ENCODE measurements around the gene TRAK2. TPM values are rescaled to one million over a fixed set of nuclear protein-coding genes. Genes with fewer than 3 reads are reported as not detected.

TRAK2 gene
- total and polyA plus RNA-seq, 9 of the 15 experiments (the other 6 are each of a cell fraction or from before 2014, with no cell fraction given), result 3.4 to 10.4 (median 7.3) TPM

- TF ChIP-seq, protein P1, sequence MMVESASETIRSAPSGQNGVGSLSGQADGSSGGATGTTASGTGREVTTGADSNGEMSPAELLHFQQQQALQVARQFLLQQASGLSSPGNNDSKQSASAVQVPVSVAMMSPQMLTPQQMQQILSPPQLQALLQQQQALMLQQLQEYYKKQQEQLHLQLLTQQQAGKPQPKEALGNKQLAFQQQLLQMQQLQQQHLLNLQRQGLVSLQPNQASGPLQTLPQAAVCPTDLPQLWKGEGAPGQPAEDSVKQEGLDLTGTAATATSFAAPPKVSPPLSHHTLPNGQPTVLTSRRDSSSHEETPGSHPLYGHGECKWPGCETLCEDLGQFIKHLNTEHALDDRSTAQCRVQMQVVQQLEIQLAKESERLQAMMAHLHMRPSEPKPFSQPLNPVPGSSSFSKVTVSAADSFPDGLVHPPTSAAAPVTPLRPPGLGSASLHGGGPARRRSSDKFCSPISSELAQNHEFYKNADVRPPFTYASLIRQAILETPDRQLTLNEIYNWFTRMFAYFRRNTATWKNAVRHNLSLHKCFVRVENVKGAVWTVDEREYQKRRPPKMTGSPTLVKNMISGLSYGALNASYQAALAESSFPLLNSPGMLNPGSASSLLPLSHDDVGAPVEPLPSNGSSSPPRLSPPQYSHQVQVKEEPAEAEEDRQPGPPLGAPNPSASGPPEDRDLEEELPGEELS (CRISPR knock-in tag; IDR thresholded peaks at IDR 0.05; ENCODE audit: borderline replicate concordance), result no peak
- TF ChIP-seq YBX1 (IDR thresholded peaks at IDR 0.05), result no peak
- TF ChIP-seq, protein P2, sequence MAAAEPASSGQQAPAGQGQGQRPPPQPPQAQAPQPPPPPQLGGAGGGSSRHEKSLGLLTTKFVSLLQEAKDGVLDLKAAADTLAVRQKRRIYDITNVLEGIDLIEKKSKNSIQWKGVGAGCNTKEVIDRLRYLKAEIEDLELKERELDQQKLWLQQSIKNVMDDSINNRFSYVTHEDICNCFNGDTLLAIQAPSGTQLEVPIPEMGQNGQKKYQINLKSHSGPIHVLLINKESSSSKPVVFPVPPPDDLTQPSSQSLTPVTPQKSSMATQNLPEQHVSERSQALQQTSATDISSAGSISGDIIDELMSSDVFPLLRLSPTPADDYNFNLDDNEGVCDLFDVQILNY (CRISPR knock-in tag; IDR thresholded peaks at IDR 0.05), result no peak
- TF ChIP-seq TAF7 (tag; IDR thresholded peaks at IDR 0.05), result no peak
- no peak for TF ChIP-seq FOXP1 (CRISPR knock-in tag; IDR thresholded peaks at IDR 0.05)
- TF ChIP-seq, protein P3, sequence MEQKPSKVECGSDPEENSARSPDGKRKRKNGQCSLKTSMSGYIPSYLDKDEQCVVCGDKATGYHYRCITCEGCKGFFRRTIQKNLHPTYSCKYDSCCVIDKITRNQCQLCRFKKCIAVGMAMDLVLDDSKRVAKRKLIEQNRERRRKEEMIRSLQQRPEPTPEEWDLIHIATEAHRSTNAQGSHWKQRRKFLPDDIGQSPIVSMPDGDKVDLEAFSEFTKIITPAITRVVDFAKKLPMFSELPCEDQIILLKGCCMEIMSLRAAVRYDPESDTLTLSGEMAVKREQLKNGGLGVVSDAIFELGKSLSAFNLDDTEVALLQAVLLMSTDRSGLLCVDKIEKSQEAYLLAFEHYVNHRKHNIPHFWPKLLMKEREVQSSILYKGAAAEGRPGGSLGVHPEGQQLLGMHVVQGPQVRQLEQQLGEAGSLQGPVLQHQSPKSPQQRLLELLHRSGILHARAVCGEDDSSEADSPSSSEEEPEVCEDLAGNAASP (IDR thresholded peaks at IDR 0.05), result no peak
- TF ChIP-seq ATF1 (CRISPR knock-in tag; IDR thresholded peaks at IDR 0.05), result no peak
- TF ChIP-seq ATF1 (tag; IDR thresholded peaks at IDR 0.05), result no peak
- no peak for TF ChIP-seq HOXB6 (CRISPR knock-in tag; IDR thresholded peaks at IDR 0.05; ENCODE audit: borderline replicate concordance)
- TF ChIP-seq RBFOX2 (IDR thresholded peaks at IDR 0.05; ENCODE audit: low read depth, low read length), result no peak
- no peak for TF ChIP-seq SP2 (IDR thresholded peaks at IDR 0.05; ENCODE audit: extremely low read depth, low read depth, low read length, poor library complexity, severe bottlenecking)
- no peak for TF ChIP-seq ZNF583 (CRISPR knock-in tag; IDR thresholded peaks at IDR 0.05)
- no peak for TF ChIP-seq E2F4 (CRISPR knock-in tag; IDR thresholded peaks at IDR 0.05; ENCODE audit: low read depth)
- TF ChIP-seq MCM5 (IDR thresholded peaks at IDR 0.05; ENCODE audit: low read depth), result no peak
- TF ChIP-seq ZNF143 (CRISPR knock-in tag; IDR thresholded peaks at IDR 0.05), result no peak
- TF ChIP-seq, protein P4, sequence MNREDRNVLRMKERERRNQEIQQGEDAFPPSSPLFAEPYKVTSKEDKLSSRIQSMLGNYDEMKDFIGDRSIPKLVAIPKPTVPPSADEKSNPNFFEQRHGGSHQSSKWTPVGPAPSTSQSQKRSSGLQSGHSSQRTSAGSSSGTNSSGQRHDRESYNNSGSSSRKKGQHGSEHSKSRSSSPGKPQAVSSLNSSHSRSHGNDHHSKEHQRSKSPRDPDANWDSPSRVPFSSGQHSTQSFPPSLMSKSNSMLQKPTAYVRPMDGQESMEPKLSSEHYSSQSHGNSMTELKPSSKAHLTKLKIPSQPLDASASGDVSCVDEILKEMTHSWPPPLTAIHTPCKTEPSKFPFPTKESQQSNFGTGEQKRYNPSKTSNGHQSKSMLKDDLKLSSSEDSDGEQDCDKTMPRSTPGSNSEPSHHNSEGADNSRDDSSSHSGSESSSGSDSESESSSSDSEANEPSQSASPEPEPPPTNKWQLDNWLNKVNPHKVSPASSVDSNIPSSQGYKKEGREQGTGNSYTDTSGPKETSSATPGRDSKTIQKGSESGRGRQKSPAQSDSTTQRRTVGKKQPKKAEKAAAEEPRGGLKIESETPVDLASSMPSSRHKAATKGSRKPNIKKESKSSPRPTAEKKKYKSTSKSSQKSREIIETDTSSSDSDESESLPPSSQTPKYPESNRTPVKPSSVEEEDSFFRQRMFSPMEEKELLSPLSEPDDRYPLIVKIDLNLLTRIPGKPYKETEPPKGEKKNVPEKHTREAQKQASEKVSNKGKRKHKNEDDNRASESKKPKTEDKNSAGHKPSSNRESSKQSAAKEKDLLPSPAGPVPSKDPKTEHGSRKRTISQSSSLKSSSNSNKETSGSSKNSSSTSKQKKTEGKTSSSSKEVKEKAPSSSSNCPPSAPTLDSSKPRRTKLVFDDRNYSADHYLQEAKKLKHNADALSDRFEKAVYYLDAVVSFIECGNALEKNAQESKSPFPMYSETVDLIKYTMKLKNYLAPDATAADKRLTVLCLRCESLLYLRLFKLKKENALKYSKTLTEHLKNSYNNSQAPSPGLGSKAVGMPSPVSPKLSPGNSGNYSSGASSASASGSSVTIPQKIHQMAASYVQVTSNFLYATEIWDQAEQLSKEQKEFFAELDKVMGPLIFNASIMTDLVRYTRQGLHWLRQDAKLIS (CRISPR knock-in tag; IDR thresholded peaks at IDR 0.05), result no peak
- no peak for TF ChIP-seq SNIP1 (IDR thresholded peaks at IDR 0.05; ENCODE audit: low read depth)
- TF ChIP-seq ESRRB (CRISPR knock-in tag; IDR thresholded peaks at IDR 0.05; ENCODE audit: borderline replicate concordance), result no peak
- TF ChIP-seq PHF21A (IDR thresholded peaks at IDR 0.05; ENCODE audit: borderline replicate concordance, low read depth), result no peak
- no peak for TF ChIP-seq CCAR2 (IDR thresholded peaks at IDR 0.05; ENCODE audit: low read depth, low read length)
- TF ChIP-seq ZNF76 (CRISPR knock-in tag; IDR thresholded peaks at IDR 0.05; ENCODE audit: borderline replicate concordance), result no peak
- no peak for TF ChIP-seq ESRRA (IDR thresholded peaks at IDR 0.05; ENCODE audit: borderline replicate concordance, low read depth)
Observed at GRCh38 chr2:201440182-201440581, 11.1 kb downstream of the TRAK2 start (continued).

Data from K562 (cell line).